ENCODE data around the gene FOSL1.

DNA sequence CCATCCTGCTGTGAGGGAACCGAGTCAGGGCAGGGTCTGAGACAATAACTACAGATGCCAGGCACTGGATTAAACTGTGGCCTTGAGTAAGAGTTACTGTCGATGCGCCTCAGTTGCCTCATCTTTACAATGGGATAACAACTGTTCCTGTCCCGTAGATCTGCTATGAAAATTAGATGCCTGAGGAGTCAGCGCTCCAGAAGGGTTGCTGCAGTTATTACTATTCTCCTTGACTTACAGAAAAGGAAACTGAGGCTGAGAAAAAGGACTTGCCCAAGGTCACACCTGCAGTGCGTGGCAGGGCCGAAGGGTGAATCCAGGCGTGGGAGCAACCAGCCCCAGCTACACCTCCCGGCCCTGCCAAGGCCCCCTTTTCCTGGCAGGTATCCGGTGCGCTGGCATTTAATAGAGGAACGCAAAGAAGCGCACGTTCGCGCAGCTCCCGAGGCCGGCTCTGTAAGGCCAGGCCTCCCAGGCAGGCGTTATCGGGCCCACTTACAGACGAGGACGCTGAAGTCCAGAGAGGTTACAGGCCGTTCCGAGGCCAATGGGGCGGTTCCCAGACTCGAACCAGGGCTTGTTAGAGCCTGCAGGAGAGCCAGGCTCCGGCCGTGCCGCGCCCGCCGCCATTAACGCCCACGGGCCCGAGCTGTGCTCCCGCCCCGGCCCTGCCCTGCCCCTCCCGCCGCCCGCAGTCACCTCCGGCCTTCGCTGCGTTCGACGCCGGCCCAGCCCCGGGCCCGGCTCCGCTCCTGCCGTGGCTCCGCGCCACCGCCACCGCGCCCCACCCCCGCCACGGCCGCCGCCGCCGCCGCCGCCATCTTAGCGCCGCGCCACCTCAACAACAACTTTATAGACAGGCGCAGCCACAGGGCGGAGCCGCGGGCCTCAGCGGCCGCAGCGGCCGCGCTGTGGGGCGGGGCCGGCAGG, 18.3 kb upstream of the FOSL1 start, which contains the start of gene C11orf68:
- TF ChIP-seq SP1 (IDR thresholded peaks at IDR 0.05; ENCODE audit: low read depth), result no peak
- TF ChIP-seq ZBTB33 (IDR thresholded peaks at IDR 0.05; ENCODE audit: extremely low read depth, insufficient replicate concordance, low read length), result no peak
- no peak for TF ChIP-seq POLR2A (IDR thresholded peaks at IDR 0.05; ENCODE audit: borderline replicate concordance, extremely low read depth, insufficient read depth, insufficient read length)
- TF ChIP-seq CTCF (IDR thresholded peaks at IDR 0.05 in 2 of 3, conservative IDR thresholded peaks at IDR 0.05 in 1 of 3; ENCODE audit: borderline replicate concordance in 1 of 3, insufficient read depth in 1 of 3, low read depth in 2 of 3, low read length in 2 of 3), result no peak
- TF ChIP-seq EZH2 (IDR thresholded peaks at IDR 0.05), result no peak
- TF ChIP-seq, protein P1, sequence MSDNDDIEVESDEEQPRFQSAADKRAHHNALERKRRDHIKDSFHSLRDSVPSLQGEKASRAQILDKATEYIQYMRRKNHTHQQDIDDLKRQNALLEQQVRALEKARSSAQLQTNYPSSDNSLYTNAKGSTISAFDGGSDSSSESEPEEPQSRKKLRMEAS (IDR thresholded peaks at IDR 0.05), result no peak
